H9 (cell line): ENCODE measurements around the gene ESPNL. TPM values are rescaled to one million over a fixed set of nuclear protein-coding genes. Genes with fewer than 3 reads are reported as not detected.

Experiments used
- DNase-seq: peaks from one replicate; pipeline ENCODE4 v3.0.0-alpha.2; 2017
- H2AFZ ChIP-seq: one replicate; pipeline ENCODE4 v1.6.1; 2013; ENCODE audit warnings: mild to moderate bottlenecking, low read length, control low read depth, moderate library complexity
- H2AK5ac ChIP-seq: 2 replicates; pipeline ENCODE4 v1.6.1; 2013; ENCODE audit warnings: low read length, control low read depth, mixed read lengths; ENCODE audit not compliant: insufficient read length
- H2BK120ac ChIP-seq: one replicate; pipeline ENCODE4 v1.6.1; 2013; ENCODE audit warnings: low read depth, mild to moderate bottlenecking, low read length, control low read depth, inconsistent platforms; ENCODE audit not compliant: poor library complexity, severe bottlenecking
- H2BK12ac ChIP-seq: 2 replicates; pipeline ENCODE4 v1.6.1; 2013; ENCODE audit warnings: low read length, control low read depth, mixed read lengths, low read depth; ENCODE audit not compliant: insufficient read length
- H2BK15ac ChIP-seq: 2 replicates; pipeline ENCODE4 v1.6.1; 2013; ENCODE audit warnings: low read depth, low read length, control low read depth
- H2BK20ac ChIP-seq: one replicate; pipeline ENCODE4 v1.6.1; 2013; ENCODE audit warnings: low read depth, mild to moderate bottlenecking, low read length, control low read depth, inconsistent platforms; ENCODE audit not compliant: poor library complexity, severe bottlenecking
- H2BK5ac ChIP-seq: 2 replicates; pipeline ENCODE4 v1.6.1; 2013; ENCODE audit warnings: low read length, control low read depth, mixed read lengths; ENCODE audit not compliant: insufficient read length
- H3K14ac ChIP-seq: 2 replicates; pipeline ENCODE4 v1.6.1; 2013; ENCODE audit warnings: low read length, control low read depth; ENCODE audit not compliant: insufficient read depth
- H3K18ac ChIP-seq: 2 replicates; pipeline ENCODE4 v1.6.1; 2013; ENCODE audit warnings: low read depth, mild to moderate bottlenecking, mixed read lengths, low read length, control low read depth; ENCODE audit not compliant: insufficient read length
- H3K23ac ChIP-seq: 2 replicates; pipeline ENCODE4 v1.6.1; 2013; ENCODE audit warnings: low read length, control low read depth, mixed read lengths, low read depth; ENCODE audit not compliant: insufficient read length
- H3K23me2 ChIP-seq: 2 replicates; pipeline ENCODE4 v1.6.1; 2013; ENCODE audit warnings: low read depth, mild to moderate bottlenecking, mixed read lengths, low read length, control low read depth; ENCODE audit not compliant: insufficient read length, poor library complexity, severe bottlenecking
- H3K27ac ChIP-seq: 2 replicates; pipeline ENCODE4 v1.5.1; 2013; ENCODE audit warnings: low read length, control low read depth, mixed read lengths, low read depth; ENCODE audit not compliant: insufficient read length
- H3K27me3 ChIP-seq: 2 replicates; pipeline ENCODE4 v1.6.1; 2013; ENCODE audit warnings: low read length, control low read depth, inconsistent platforms; ENCODE audit not compliant: insufficient read depth
- H3K4ac ChIP-seq: 2 replicates; pipeline ENCODE4 v1.6.1; 2013; ENCODE audit warnings: low read depth, mild to moderate bottlenecking, control low read depth, inconsistent platforms, low read length, moderate library complexity
- H3K4me1 ChIP-seq: 2 replicates; pipeline ENCODE4 v1.6.1; 2013; ENCODE audit warnings: low read length, control low read depth, inconsistent platforms; ENCODE audit not compliant: insufficient read depth
- H3K4me2 ChIP-seq: 2 replicates; pipeline ENCODE4 v1.6.1; 2013; ENCODE audit warnings: low read length, control low read depth, mixed read lengths; ENCODE audit not compliant: insufficient read length, insufficient read depth
- H3K56ac ChIP-seq: 2 replicates; pipeline ENCODE4 v1.6.1; 2013; ENCODE audit warnings: low read depth, mild to moderate bottlenecking, mixed read lengths, low read length, control low read depth; ENCODE audit not compliant: insufficient read length
- H3K79me1 ChIP-seq: 2 replicates; pipeline ENCODE4 v1.6.1; 2013; ENCODE audit warnings: low read depth, mild to moderate bottlenecking, moderate library complexity, low read length, control low read depth, inconsistent platforms; ENCODE audit not compliant: insufficient read depth, poor library complexity, severe bottlenecking
- H3K79me2 ChIP-seq: 2 replicates; pipeline ENCODE4 v1.6.1; 2013; ENCODE audit warnings: low read length, control low read depth, inconsistent platforms; ENCODE audit not compliant: insufficient read depth
- H3K9ac ChIP-seq: 2 replicates; pipeline ENCODE4 v1.6.1; 2013; ENCODE audit warnings: low read length, control low read depth, mixed read lengths; ENCODE audit not compliant: insufficient read length; ENCODE audit errors: extremely low read depth
- H3K9me3 ChIP-seq: one replicate; pipeline ENCODE4 v1.6.1; 2013; ENCODE audit warnings: low read depth, low read length, inconsistent platforms; ENCODE audit not compliant: control insufficient read depth
- H3T11ph ChIP-seq: one replicate; pipeline ENCODE4 v1.6.1; 2013; ENCODE audit warnings: mild to moderate bottlenecking, low read length, control low read depth, inconsistent platforms
- H4K20me1 ChIP-seq: one replicate; pipeline ENCODE4 v1.6.1; 2013; ENCODE audit not compliant: control insufficient read depth, insufficient read length, insufficient read depth
- H4K5ac ChIP-seq: 2 replicates; pipeline ENCODE4 v1.6.1; 2013; ENCODE audit warnings: low read depth, mild to moderate bottlenecking, mixed read lengths, low read length, control low read depth; ENCODE audit not compliant: insufficient read length
- H4K8ac ChIP-seq: replicated peaks from 2 replicates; pipeline ENCODE4 v1.6.1; 2013; ENCODE audit warnings: low read length, control low read depth, mixed read lengths, low read depth; ENCODE audit not compliant: insufficient read length
- H4K91ac ChIP-seq: 2 replicates; pipeline ENCODE4 v1.6.1; 2013; ENCODE audit warnings: low read depth, mild to moderate bottlenecking, moderate library complexity, mixed read lengths, low read length, control low read depth; ENCODE audit not compliant: insufficient read length
- H3K27ac Mint-ChIP-seq, 3 experiments: 2 replicates in 2 of 3; 3 replicates in 1 of 3; pipeline ENCODE4 v1.8.0; 2020 to 2021; ENCODE audit warnings: mixed read lengths in 3 of 3, mild to moderate bottlenecking in 1 of 3, moderate library complexity in 1 of 3
- H3K27me3 Mint-ChIP-seq: 2 replicates; pipeline ENCODE4 v1.8.0; 2021; ENCODE audit warnings: low read depth, mild to moderate bottlenecking, moderate library complexity, mixed read lengths
- H3K36me3 Mint-ChIP-seq, 3 experiments: 2 replicates in 2 of 3; 3 replicates in 1 of 3; pipeline ENCODE4 v1.8.0; 2020 to 2021; ENCODE audit warnings: low read depth in 3 of 3, mixed read lengths in 3 of 3; ENCODE audit not compliant: insufficient read depth in 1 of 3
- H3K4me1 Mint-ChIP-seq, 2 experiments: 2 replicates each; pipeline ENCODE4 v1.8.0; 2020; ENCODE audit warnings: mixed read lengths in 2 of 2
- H3K4me3 Mint-ChIP-seq, 2 experiments: 2 replicates in 1 of 2; 3 replicates in 1 of 2; pipeline ENCODE4 v1.8.0; 2020 to 2021; ENCODE audit warnings: mild to moderate bottlenecking in 2 of 2, mixed read lengths in 2 of 2, moderate library complexity in 1 of 2
- H3K9me3 Mint-ChIP-seq, 2 experiments: 2 replicates in 1 of 2; 3 replicates in 1 of 2; pipeline ENCODE4 v1.8.0; 2020; ENCODE audit warnings: mild to moderate bottlenecking in 2 of 2, mixed read lengths in 2 of 2, moderate library complexity in 1 of 2
- WGBS: extraction: QIAGEN DNeasy Blood & Tissue Kit; methylation state at CpG from one replicate; pipeline ENCODE4 v1.1.7; 2013; ENCODE audit warnings: missing lambda C conversion rate, low lambda C conversion rate, mixed read lengths; ENCODE audit not compliant: insufficient read length; ENCODE audit errors: extremely low coverage; 5-methylcytosine and 5-hydroxymethylcytosine counted together
- total RNA-seq: library from RNA; stranded (reverse); gene quantifications from 2 replicates; pipeline ENCODE4 v1.2.1, GENCODE V29; 2021
- TF ChIP-seq, protein P1 (sequence below): fragments of 200-600 bp; sonication (generic); conservative IDR thresholded peaks from 3 replicates; pipeline ENCODE4 v1.8.0; 2021; ENCODE audit warnings: antibody characterized with exemption, mild to moderate bottlenecking

Gene ESPNL
- total RNA-seq, 1 experiment from 2014 or later, result 0.17 TPM

DNA sequence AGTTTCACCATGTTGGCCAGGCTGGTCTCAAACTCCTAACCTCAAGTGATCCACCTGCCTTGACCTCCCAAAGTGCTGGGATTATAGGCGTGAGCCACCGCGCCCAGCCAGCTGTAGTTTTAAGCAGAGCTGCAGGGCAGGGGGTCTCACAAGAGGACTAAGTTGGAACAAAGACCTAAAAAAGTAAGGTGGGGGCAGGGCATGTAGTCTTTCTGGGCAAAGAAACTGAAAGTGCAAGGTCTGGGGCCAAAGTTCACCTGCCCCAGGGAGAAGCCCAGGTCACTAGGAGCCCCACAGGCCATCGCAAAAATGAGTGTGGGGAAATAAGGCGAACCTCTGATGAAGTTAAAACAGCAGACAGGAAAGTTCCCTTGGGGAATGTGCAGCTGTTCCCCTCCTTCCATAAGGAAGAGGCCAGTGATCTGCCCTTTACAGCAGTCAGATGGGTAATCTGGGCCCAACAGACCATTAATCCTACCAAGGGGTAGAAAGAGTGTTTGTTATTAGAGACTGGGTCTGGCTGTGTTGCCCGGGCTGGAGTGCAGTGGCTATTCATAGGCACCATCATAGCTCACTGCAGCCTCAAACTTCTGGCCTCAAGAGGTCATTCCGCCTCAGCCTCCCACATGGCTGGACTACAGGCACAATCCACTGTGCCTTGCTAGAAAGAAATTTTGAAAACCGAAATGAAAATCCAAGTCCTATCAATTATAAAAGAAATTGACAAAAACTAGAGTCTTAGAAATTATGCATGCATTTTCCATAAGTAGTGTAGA, 36.5 kb upstream of the ESPNL start:
- Histone ChIP-seq H2BK12ac (no peak overlapping the region), H4K20me1 (no peaks in the 10 kb centered on the region), H4K8ac (no peak overlapping the region), H3K23ac (no peak overlapping the region), H3K9me3 (no peaks in the 10 kb centered on the region), H3K56ac (no peak overlapping the region), H2BK120ac (no peak overlapping the region), H3T11ph (no peak overlapping the region), H3K9ac (no peak overlapping the region), H3K4ac (no peak overlapping the region), H4K5ac (no peak overlapping the region), H4K91ac (no peak overlapping the region), H2BK5ac (no peak overlapping the region), H3K79me1 (peaks cover 7% of the 10 kb centered on the region), H3K14ac (no peak overlapping the region), H3K4me2 (no peak overlapping the region), H3K4me1 (peaks cover 6% of the 10 kb centered on the region), H2AK5ac (no peak overlapping the region), H3K27me3 (no peaks in the 10 kb centered on the region), H3K23me2 (peaks cover 9% of the 10 kb centered on the region), H3K79me2 (peaks cover 2% of the 10 kb centered on the region; the same call in 1 of the 2 replicates), H3K18ac (no peak overlapping the region), H2BK15ac (no peak overlapping the region), H2AFZ (no peak overlapping the region), H2BK20ac (no peak overlapping the region), H3K27ac (no peak overlapping the region)
- H3K36me3 Mint-ChIP-seq, result peaks cover 39 to 53% (median 48%) of the 10 kb centered on the region in 3 experiments
- no peaks in the 10 kb centered on the region; a peak in 1 of 5 replicates for H3K9me3 Mint-ChIP-seq
- H3K27ac Mint-ChIP-seq, result peak overlapping the region in 2 of 3 experiments; percentile 18 to 81; a peak in 2 of 7 replicates
- TF ChIP-seq, protein P1, sequence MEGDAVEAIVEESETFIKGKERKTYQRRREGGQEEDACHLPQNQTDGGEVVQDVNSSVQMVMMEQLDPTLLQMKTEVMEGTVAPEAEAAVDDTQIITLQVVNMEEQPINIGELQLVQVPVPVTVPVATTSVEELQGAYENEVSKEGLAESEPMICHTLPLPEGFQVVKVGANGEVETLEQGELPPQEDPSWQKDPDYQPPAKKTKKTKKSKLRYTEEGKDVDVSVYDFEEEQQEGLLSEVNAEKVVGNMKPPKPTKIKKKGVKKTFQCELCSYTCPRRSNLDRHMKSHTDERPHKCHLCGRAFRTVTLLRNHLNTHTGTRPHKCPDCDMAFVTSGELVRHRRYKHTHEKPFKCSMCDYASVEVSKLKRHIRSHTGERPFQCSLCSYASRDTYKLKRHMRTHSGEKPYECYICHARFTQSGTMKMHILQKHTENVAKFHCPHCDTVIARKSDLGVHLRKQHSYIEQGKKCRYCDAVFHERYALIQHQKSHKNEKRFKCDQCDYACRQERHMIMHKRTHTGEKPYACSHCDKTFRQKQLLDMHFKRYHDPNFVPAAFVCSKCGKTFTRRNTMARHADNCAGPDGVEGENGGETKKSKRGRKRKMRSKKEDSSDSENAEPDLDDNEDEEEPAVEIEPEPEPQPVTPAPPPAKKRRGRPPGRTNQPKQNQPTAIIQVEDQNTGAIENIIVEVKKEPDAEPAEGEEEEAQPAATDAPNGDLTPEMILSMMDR, result no peak
- no peak for DNase-seq
- peaks cover 27 to 34% of the 10 kb centered on the region in 2 experiments for H3K4me1 Mint-ChIP-seq
- WGBS, result no CpG with 5 or more reads among the region's 8 CpGs
- H3K4me3 Mint-ChIP-seq, result no peak overlapping the region; a peak in 1 of 5 replicates
- H3K27me3 Mint-ChIP-seq, result no peaks in the 10 kb centered on the region
